Skeletal muscle tissue (tissue), 4 donors: Measurements from ENCODE around the gene DHRS7C. TPM values are rescaled to one million over a fixed set of nuclear protein-coding genes. Genes with fewer than 3 reads are reported as not detected.
"Not testable (repeated sequence)": the region's sequence is repeated elsewhere in the genome, so short reads cannot be mapped to it uniquely, and the experiment has no call there.

ENCODE experiments used
- H3K27ac ChIP-seq: one replicate; pipeline ENCODE4 v1.7.0; 2013; ENCODE audit warnings: mild to moderate bottlenecking, low read depth, low read length, inconsistent platforms
- H3K27me3 ChIP-seq, 3 donors: one replicate each; pipeline ENCODE4 v1.7.0; 2013; ENCODE audit warnings: low read length in 3 of 3; ENCODE audit not compliant: control insufficient read depth in 3 of 3, insufficient read depth in 3 of 3
- H3K36me3 ChIP-seq, 3 donors: one replicate each; pipeline ENCODE4 v1.7.0; 2013; ENCODE audit warnings: low read length in 3 of 3; ENCODE audit not compliant: control insufficient read depth in 3 of 3, insufficient read depth in 3 of 3
- H3K4me1 ChIP-seq, 3 donors: one replicate each; pipeline ENCODE4 v1.7.0; 2013; ENCODE audit warnings: low read length in 3 of 3, mild to moderate bottlenecking in 3 of 3; ENCODE audit not compliant: control insufficient read depth in 3 of 3, insufficient read depth in 3 of 3
- H3K4me3 ChIP-seq, 3 donors: one replicate each; pipeline ENCODE4 v1.7.0; 2013; ENCODE audit warnings: low read length in 3 of 3
- H3K9ac ChIP-seq, 3 donors: one replicate each; pipeline ENCODE4 v1.7.0; 2013; ENCODE audit warnings: low read length in 3 of 3, mild to moderate bottlenecking in 3 of 3, moderate library complexity in 2 of 3, low read depth in 1 of 3
- H3K9me3 ChIP-seq, 3 donors: one replicate each; pipeline ENCODE4 v1.7.0; 2013; ENCODE audit warnings: low read length in 3 of 3; ENCODE audit not compliant: control insufficient read depth in 3 of 3
- total RNA-seq: library from RNA; depleted of rRNA; stranded (reverse); fragments of >200 nt; gene quantifications from one replicate; pipeline ENCODE4 v1.2.3, GENCODE V29; 2014
- donor health status: Osteomylitis.

The DHRS7C gene
- total RNA-seq, 1 donor from 2014 or later, result 163 TPM

DNA sequence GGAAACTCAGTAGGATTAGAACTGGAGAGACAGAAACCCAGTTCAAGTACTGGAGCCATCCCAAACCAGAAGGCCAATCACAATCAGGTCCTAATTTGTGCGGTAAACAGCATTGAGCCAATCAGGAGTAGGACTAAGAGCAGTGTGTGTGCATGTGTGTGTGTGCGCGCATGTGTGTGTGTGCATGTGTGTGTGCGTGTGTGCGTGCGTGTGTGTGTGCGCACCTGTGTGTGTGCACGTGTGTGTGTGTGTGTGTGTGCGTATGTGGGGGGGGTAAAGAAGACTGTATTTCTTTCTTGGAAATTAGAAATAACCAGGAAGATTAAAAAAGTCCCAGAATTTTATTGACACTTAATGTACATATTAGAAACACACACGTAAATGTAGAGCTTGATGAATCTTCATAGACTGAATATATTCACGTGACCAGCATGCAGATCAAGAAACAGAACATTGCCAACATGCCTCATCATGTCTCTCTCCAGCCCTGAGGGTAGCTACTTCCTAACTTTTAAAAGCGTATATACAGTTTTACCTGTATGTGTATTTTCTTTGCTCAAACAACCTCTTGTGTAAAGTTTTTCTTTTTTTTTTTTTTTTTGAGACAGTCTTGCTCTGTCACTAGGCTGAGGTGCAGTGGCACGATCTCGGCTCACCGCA, 919 bp upstream of the DHRS7C start:
- Histone ChIP-seq H3K9ac (peak overlapping the region in 1 of 3 donors; percentile 61), H3K27me3 (no peaks in the 10 kb centered on the region), H3K4me3 (peak overlapping the region in 1 of 3 donors; percentile 82), H3K4me1 (peaks cover 26 to 37% (median 34%) of the 10 kb centered on the region in 3 donors), H3K36me3 (no peaks in the 10 kb centered on the region), H3K9me3 (no peaks in the 10 kb centered on the region), H3K27ac (no peak overlapping the region)

GRCh38 chr17:9790316-9790715, 1.1 kb downstream of the DHRS7C start:
- peak overlapping the region; percentile 70 to 82 (median 76) for H3K4me3 ChIP-seq
- peak overlapping the region; percentile 80 for H3K27ac ChIP-seq
- peaks cover 26 to 37% (median 34%) of the 10 kb centered on the region in 3 donors for H3K4me1 ChIP-seq
- H3K36me3 ChIP-seq, result no peaks in the 10 kb centered on the region
- H3K9ac ChIP-seq, result peak overlapping the region in 2 of 3 donors; percentile 71 to 92
- H3K27me3 ChIP-seq, result no peaks in the 10 kb centered on the region
- H3K9me3 ChIP-seq, result no peaks in the 10 kb centered on the region

GRCh38 chr17:9788601-9789000, 2.8 kb downstream of the DHRS7C start:
- Histone ChIP-seq H3K36me3 (no peaks in the 10 kb centered on the region), H3K9me3 (no peaks in the 10 kb centered on the region), H3K4me1 (peaks cover 26 to 37% (median 34%) of the 10 kb centered on the region in 3 donors), H3K4me3 (peak overlapping the region; percentile 46 to 76 (median 70)), H3K9ac (peak overlapping the region in 2 of 3 donors; percentile 63 to 92), H3K27ac (peak overlapping the region; percentile 2), H3K27me3 (no peaks in the 10 kb centered on the region)

GRCh38 chr17:9784544-9784943, 6.8 kb downstream of the DHRS7C start:
- Histone ChIP-seq H3K9ac (no peak overlapping the region), H3K4me3 (no peak overlapping the region), H3K27ac (no peak overlapping the region), H3K9me3 (no peaks in the 10 kb centered on the region), H3K4me1 (peaks cover 14 to 18% (median 18%) of the 10 kb centered on the region in 3 donors), H3K27me3 (no peaks in the 10 kb centered on the region), H3K36me3 (peaks cover 0 to 2% (median 0%) of the 10 kb centered on the region in 3 donors)

DNA sequence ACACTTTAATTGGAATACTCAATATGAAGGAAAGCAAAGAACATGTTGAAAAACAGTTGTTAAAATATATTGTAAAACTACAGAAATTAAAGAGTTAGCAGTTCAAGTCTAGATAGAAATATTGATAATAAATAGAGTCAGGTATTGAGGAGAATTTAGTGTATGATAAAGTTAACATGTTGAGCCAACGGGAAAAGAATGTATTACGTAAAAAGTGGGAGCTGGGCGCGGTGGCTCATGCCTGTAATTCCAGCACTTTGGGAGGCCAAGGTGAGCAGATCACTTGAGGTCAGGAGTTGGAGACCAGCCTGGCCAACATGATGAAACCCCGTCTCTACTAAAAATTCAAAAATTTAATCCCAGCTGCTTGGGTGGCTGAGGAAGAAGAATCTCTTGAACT, 7.9 kb downstream of the DHRS7C start:
- H3K27ac ChIP-seq, H3K27me3 ChIP-seq, H3K4me3 ChIP-seq, H3K36me3 ChIP-seq, H3K9ac ChIP-seq, H3K9me3 ChIP-seq: not testable (repeated sequence)
- peaks cover 10 to 12% (median 11%) of the 10 kb centered on the region in 3 donors for H3K4me1 ChIP-seq

- H3K27ac ChIP-seq, result no peak overlapping the region
- H3K9me3 ChIP-seq, result no peaks in the 10 kb centered on the region
- H3K4me1 ChIP-seq, result peaks cover 8 to 9% (median 9%) of the 10 kb centered on the region in 3 donors
- H3K36me3 ChIP-seq, result peaks cover 0 to 4% (median 0%) of the 10 kb centered on the region in 3 donors
- H3K9ac ChIP-seq, result no peak overlapping the region
- no peaks in the 10 kb centered on the region for H3K27me3 ChIP-seq
- H3K4me3 ChIP-seq, result no peak overlapping the region
Measured at GRCh38 chr17:9783050-9783449, 8.3 kb downstream of the DHRS7C start.

- H3K36me3 ChIP-seq, result peaks cover 0 to 16% (median 14%) of the 10 kb centered on the region in 3 donors
- no peaks in the 10 kb centered on the region for H3K9me3 ChIP-seq
- H3K9ac ChIP-seq, result no peak overlapping the region
- H3K4me3 ChIP-seq, result no peak overlapping the region
- H3K27ac ChIP-seq, result no peak overlapping the region
- no peaks in the 10 kb centered on the region for H3K27me3 ChIP-seq
- H3K4me1 ChIP-seq, result peaks cover 8 to 9% (median 9%) of the 10 kb centered on the region in 3 donors
Measured at GRCh38 chr17:9780552-9780951, 10.8 kb downstream of the DHRS7C start.

DNA sequence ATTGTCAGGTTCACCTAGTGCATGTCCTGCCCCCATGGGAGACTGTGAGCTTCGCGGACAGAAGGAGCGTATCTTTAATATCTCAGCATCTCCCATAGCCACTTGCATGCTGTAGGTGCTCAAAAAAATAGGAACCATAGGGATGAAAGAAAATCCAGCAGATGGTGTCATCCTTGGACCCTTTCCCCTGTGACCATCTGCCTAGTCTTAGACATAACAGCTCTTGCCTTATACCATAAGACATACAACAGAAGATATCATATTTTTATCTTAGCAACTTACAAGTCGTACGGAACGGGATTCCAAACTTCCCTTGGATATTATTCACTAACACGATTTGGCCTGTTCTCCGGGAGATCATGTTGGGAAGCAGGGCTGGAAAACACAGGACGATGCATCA, 14.5 kb downstream of the DHRS7C start:
- H3K4me3 ChIP-seq, result no peak overlapping the region
- H3K4me1 ChIP-seq, result no peaks in the 10 kb centered on the region
- peaks cover 3 to 24% (median 20%) of the 10 kb centered on the region in 3 donors for H3K36me3 ChIP-seq

DNA sequence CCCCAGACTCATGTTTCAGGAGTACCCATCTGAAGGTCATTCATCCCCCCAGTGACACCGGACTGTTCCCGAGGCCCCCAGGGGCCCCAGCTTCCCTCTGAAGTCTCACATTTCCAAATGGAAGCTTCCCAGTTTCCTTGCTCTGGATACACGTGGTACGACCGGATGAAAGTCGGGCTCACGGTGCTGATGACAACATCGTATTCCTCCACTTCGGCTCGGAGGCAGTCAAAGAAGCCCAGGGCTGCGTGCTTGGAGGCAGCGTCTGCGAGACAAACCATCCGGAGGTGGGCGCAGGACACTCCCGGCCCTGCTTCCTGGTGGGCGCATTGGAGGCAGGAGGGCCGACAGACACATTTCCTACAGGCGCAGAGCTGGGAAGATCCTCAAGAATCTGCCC, 18.7 kb downstream of the DHRS7C start:
- Histone ChIP-seq H3K36me3 (peaks cover 6 to 20% (median 20%) of the 10 kb centered on the region in 3 donors), H3K27ac (no peak overlapping the region), H3K27me3 (no peaks in the 10 kb centered on the region), H3K9ac (no peak overlapping the region), H3K9me3 (no peaks in the 10 kb centered on the region), H3K4me3 (no peak overlapping the region), H3K4me1 (peaks cover 0 to 2% (median under 1%) of the 10 kb centered on the region in 3 donors)

More for the DNA sequence above, 14.5 kb downstream of the DHRS7C start:
- Histone ChIP-seq H3K27me3 (no peaks in the 10 kb centered on the region), H3K9me3 (no peaks in the 10 kb centered on the region), H3K9ac (no peak overlapping the region), H3K27ac (no peak overlapping the region)

- Histone ChIP-seq H3K27me3 (no peaks in the 10 kb centered on the region), H3K36me3 (peaks cover 6 to 12% (median 12%) of the 10 kb centered on the region in 3 donors), H3K9ac (no peak overlapping the region), H3K4me1 (peaks cover 6 to 10% (median 7%) of the 10 kb centered on the region in 3 donors), H3K27ac (no peak overlapping the region), H3K9me3 (no peaks in the 10 kb centered on the region), H3K4me3 (no peak overlapping the region)
Measured at GRCh38 chr17:9771465-9771864, 19.9 kb downstream of the DHRS7C start.
